Stimulated activated CD4-positive, alpha-beta T cell treated with anti-CD3 and anti-CD28 coated beads, TNF-alpha, amount 100 ng/mL, for 1 hour (primary cell): Measurements from ENCODE around the gene RABAC1.

Experiments used
- DNase-seq, 3 donors: peaks; one replicate each; pipeline ENCODE4 v3.0.0-alpha.2; 2020; ENCODE audit warnings: low read depth in 3 of 3, low spot score in 1 of 3

RABAC1 gene

GRCh38 chr19:41990028-41990427 lies 30.9 kb upstream of the RABAC1 start:
- no peak for DNase-seq

DNA sequence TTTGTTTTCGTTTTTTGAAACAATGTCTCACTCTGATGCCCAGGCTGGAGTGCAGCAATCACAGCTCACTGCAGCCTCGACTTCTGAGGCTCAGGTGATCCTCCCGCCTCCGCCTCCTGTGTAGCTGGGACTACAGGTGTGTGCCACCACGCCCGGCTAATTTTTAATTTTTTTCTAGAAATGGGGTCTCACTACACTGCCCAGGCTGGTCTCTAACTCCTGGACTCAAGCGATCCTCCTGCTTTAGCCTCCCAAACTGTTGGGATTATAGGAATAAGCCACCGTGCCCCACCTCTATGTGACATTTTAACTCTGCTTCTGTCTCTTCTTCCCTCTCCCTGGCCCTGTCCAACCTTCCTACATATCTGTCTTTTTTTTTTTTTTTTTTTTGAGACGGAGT lies 29.8 kb upstream of the RABAC1 start:
- DNase-seq = no peak

- DNase-seq = no peak
Observed at GRCh38 chr19:41987141-41987860, 28.2 kb upstream of the RABAC1 start.

GRCh38 chr19:41984961-41985360 lies 25.8 kb upstream of the RABAC1 start:
- no peak for DNase-seq

- DNase-seq = no peak
Observed at GRCh38 chr19:41981724-41982123, 22.6 kb upstream of the RABAC1 start.

GRCh38 chr19:41978470-41978869 lies 19.3 kb upstream of the RABAC1 start:
- DNase-seq = no peak

GRCh38 chr19:41977916-41978315 lies 18.8 kb upstream of the RABAC1 start:
- no peak for DNase-seq

DNA sequence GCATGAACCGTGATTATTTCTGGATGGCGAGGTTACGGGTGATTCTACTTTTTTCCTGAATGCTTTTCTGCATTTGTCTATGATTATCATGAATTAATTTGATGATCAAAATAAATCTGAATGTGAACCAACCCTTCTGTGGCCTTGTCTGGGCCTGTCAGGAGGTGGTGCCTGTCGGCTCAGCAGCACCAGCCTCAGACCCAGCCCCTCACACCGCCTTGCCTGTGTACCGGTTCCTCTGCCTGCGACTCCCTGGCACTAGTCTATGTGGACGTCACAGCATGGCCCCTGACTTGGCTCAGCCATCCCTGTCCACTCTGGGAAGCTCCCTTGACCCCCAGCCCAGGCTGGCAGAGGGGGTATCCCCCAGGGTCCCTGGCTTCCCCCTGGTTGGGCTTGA lies 15.5 kb upstream of the RABAC1 start:
- no peak for DNase-seq

DNA sequence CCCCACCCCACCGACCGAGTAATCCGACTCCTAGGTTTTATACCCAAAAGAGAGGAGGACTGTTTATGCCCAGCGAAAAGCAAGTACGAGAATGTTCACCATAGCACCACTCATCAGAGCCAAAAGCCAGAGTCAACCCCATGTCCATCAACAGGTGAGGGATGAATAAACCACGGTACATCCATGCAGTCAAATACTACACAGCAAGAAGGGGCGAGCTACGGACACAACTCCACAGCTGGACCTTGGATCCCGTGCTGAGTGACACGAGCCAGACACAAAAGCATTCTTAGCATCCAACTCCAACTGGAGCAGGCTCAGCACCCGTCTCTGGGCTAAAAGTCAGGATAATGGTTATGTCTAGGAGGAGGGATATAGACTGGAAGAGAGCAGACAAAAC lies 12.2 kb upstream of the RABAC1 start:
- DNase-seq = no peak

GRCh38 chr19:41969772-41970458 lies 10.8 kb upstream of the RABAC1 start:
- no peak for DNase-seq

DNA sequence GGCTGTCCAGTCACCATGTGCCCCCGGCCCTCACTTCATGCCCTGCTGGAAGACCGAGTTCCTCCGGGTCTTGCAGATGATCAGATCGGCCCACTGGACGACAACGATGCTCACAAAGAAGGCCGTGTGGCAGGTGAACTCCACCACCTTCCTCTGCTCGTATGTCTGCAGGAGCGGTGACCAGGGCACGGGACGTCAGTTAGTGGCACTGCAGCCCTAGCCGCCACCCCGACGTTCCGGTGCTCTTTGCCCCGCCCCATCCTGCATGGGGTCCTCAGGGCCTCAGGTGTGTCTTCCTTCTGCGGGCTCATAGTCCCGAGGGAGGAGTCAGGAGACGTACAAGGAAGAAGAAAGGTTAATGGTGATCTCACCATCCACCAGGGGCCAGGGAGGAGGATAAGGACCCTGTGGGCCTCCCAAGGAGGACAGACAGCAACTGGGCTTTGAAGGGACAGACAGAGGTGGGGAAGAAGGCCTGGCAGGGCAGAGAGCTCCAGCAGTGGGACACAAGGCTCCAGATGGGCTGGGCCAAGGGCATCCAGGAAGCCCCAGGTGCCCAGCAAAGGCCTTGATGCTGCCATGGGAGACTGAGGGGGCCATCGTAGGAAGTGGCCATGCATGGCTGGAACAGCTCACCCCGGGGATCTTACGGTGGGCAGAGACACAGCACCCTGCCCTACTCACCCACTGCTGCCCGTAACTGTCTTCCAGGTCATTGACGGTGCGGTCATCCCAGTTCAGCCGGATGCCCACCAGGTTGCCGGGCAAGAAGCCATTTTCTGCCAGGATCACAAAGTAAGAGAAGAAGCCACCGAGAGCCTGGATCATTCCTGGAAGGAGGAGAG lies 9.9 kb upstream of the RABAC1 start:
- DNase-seq = no peak

- no peak for DNase-seq
Observed at GRCh38 chr19:41967054-41967783, 8.1 kb upstream of the RABAC1 start.

- no peak for DNase-seq
Observed at GRCh38 chr19:41965106-41965505, 6.0 kb upstream of the RABAC1 start.

GRCh38 chr19:41960973-41961372 lies 1.9 kb upstream of the RABAC1 start:
- no peak for DNase-seq

GRCh38 chr19:41958367-41959055 lies 610 bp downstream of the RABAC1 start:
- peak in 2 of 3 donors; percentile 64 to 78 for DNase-seq

DNA sequence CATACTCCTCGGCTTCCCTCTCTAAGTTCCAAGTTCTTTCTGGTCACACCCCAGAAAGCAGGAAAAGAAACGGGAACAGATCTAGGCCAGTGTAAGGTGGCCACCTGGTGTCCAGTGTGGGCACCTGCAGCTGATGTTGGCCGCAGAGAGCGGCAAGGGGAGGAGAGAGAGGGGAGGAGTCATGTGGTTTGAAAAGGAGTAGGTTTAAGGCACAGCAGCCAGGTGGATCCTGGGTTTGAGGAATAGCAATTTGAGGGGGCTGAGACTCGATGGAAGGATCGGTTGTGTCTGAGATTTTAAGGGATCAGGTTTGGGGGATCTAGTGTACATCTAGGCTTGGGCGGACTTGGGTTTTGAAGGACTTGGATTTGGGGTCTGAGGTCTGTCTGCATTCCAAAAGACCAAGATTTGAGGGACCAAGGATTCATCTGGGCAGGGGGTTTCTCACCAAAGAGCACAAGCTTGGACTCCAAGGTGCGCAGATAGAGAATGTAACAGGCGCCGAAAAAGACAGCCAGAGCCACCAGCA lies 1.2 kb downstream of the RABAC1 start:
- no peak for DNase-seq

- no peak for DNase-seq
Observed at GRCh38 chr19:41957161-41957837, 1.8 kb downstream of the RABAC1 start.

GRCh38 chr19:41956621-41957020 lies 2.5 kb downstream of the RABAC1 start:
- DNase-seq = no peak

- no peak for DNase-seq
Observed at GRCh38 chr19:41955521-41955920, 3.6 kb downstream of the RABAC1 start.

DNA sequence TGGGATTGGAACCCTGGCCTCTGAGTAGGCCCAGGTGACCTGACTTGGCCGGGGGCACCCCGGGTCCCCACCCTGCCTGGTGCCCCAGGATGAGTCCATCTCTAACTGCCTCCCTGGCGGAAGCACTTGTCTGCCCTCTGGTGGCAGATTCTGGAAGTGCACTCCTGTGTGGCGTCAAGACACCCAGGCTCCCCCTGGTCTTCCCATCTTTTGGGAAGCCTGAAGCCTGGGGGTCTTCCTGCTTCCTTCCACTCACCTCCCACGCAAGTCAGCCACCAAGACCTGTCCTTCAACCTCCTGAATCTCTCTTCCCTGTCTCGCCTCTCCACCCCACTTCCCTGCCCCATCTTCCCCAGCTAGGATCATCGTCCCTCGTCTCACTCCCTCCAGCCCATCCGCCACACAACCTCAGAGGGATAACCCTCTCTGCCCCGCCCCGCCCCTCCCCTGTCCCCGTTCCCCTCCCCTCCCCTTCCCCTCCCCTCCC lies 7.4 kb downstream of the RABAC1 start:
- DNase-seq = peak; percentile 63 to 90 (median 81)
